GM18517 (cell line): Measurements from ENCODE around the gene TNIK.

Experiments used
- ATAC-seq: cut with Tn5 transposase; IDR thresholded peaks from one replicate; pipeline ENCODE4 v1.9.1; 2021; ENCODE audit warnings: mild to moderate bottlenecking, moderate library complexity; ENCODE audit not compliant: unreplicated experiment

Gene TNIK

DNA sequence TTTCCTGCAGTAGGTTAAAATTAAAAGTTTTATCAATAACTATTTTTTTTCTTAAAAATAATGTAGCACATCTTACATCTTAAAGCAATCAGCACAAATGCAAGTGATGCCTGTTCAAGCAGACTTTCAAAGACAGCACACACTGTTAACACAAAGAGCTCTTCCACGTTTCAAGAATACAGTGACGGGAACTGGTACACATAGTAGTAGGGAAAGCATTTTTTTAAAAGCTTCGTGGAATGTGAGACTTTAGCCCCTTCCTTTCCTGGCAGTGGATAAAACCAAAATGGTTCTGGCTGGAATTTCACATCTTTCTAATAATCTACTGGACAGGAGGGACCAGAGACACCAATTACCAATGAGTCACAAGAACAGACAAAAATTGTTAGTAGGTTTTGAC lies 400.2 kb downstream of the TNIK start:
- no peak for ATAC-seq

DNA sequence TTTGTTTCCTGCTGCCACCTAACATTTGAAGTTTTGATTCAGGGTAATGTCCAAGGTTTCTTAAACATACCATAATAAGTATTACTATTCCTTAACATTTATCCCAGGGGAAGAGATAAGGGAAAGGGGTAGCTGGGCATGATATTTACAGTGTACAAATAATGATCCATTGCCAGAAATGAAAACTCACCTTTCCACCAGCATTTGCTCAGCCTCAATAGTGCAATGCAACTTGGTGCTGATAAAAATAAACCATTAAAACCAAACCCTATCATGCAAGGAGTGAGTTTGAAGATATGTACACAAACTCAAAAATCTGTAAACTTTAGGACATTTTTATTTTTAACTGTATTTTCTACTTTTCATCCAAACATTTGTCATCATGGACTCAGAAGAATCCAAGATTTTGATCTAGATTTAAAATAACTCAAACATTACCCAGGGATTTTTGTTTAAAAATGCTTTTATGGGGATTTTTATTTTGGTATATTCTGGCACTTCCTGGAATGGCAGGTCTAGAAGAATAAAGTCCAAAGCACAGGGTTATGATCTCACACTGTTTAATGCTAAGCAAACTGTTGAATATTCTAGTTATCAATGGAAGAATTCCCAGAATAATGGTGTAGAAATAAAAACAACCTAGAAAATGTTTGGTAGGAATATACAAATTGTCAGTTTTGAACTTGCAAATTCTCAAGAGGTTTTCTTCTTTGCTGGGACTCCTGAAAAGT lies 401.2 kb downstream of the TNIK start:
- ATAC-seq: no peak

DNA sequence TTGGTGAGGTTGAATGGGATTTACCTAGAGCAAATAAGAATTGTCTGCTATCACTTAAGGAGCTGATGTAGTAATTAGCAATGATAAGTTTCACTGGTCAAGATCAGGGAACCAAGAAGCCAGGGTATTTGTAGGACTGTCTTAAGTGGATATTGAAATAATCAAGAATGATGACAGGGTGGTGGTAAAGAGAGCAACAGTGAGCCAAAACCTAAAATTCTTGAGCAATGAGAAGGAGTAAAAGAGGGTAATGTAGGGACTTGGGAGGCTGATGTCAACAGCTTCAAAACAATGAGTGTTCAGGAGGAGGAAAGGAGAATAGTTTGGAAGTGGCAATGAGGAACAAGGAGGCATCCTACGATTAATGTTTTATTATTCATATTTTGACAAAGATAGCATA lies 402.1 kb downstream of the TNIK start:
- no peak for ATAC-seq

DNA sequence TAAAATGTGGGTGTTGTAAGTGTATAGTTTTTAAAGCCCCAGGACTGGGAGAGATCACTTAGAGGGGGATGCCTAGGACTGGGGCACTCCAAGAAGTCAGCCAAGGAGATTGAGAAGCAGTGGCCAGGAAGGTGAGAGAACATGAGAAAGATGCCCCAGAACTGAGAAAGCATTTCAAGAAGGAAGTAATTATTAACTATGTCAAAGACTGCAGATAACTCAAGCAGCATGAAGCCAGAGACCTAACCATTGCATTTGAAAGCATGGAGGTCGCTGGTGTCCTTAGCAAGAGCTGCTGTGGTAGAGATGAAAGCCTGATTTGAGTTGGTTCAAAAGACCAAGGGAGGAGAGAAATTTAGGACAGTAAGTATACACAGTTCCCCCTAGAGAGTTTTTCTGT lies 403.1 kb downstream of the TNIK start:
- no peak for ATAC-seq

DNA sequence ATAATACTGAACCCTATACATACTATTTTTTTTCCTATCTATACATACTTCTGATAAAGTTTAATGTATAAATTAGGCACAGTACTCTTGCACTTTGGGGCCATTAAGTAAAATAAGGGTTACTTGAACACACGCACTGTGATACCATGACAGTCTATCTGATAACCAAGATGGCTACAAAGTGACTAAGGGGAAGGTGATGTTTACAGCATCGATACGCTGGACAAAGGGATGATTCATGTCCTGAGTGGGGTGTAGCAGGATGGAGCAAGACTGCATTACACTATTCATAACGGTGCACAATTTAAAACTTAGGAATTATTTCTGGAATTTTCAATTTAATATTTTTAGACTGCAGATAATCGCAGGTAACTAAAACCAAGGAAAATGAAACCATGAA lies 403.7 kb downstream of the TNIK start:
- no peak for ATAC-seq

DNA sequence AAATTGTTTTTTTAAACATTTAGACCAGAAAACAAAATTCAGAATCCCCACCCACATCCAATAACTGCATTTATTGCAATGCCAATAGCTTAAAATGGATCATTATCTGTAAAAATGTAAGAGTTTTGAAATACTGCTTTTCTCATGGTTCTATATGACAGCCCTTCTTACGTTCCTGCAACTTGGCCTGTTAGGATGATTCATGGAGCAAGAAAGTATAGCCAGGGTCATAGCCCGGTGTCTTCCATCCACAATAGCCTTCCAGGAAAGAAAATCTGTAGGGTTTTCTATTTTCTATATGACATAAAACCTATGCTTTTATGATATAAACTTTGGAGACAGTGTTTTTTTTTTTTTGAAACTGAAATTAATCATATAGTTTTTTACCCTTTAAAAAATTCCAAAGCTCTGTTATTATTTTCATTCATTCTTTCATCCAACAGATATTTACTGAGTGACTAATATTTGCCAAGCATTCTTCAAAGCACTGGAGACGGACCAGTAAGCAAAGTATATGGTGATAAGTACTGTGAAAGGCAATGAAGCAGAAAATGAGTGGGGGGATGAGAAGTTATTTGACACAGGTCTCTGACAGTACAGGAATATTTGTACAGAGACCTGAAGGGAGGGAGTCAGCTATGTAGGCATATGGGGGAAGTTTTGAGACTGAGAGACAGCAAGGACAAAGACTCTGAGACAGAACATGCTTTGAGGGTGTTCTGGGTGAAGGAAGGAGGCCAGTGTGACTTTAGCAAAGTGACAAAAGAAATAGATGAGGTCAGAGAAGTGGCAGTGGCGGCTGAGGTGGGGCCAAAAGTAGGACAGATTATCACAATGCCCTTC lies 404.6 kb downstream of the TNIK start:
- no peak for ATAC-seq

DNA sequence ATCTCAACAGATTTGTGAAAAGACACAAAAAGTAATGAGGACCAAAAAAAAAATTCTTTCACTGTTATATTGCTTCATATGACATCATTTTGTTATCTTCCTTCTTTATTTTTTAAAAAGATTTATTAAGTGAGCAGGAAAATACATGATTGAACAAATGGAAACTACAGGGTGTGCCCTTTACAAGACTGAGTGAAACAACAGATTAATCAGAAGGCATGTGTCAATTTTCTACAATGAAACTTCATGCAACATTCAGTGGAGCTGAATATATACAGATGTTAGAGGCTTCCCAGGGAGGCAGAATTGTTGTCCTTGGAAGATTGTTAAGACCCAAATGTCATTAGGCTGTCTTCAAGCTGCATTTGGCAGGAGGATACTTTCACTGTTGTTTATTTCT lies 405.3 kb downstream of the TNIK start:
- no peak for ATAC-seq

DNA sequence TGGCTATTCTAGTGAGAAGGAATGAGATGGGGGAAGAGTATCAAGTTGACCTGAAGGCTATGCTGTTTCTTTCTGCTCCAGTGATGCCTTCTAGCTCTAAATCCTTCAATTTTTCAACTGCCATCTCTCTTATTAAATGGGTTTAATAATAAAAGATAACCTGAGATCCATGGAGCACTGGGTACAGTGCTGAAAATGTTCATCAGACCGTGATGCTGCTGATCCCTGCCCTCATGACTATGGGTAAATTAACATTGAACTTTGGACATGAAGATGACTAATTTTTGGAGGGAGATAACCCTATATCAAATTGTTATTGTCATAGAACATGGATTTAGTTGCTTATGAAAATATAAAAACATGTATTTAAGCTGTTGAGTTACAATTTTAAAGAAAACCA lies 406.0 kb downstream of the TNIK start:
- no peak for ATAC-seq

DNA sequence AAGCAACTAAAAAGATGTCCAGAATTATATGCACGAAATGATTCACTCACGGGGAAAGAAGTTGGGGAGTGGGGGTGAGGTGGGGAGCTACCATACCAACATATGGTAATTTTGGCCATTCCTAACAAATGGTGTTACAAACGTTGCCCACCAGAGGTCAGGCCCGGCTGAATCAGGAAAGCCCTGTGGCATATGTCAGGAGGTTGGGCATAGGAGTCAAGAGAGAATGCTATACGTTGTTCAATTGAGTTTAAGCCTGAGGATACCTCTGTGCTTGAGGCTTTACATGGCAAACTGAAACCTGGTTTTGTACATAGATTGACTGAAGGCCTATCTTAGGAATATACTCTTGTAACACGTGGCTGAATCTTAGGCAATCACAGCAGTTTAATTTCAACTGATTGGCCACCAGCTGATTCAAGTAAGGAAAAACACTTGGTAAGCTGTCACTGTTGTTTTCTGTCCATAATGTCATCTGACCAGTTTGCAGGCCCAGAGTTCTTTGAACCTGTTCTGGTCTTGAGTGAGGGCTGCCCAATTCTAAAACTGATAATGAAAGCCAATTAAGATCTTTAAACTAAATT lies 410.3 kb downstream of the TNIK start:
- ATAC-seq: peak; percentile 90

DNA sequence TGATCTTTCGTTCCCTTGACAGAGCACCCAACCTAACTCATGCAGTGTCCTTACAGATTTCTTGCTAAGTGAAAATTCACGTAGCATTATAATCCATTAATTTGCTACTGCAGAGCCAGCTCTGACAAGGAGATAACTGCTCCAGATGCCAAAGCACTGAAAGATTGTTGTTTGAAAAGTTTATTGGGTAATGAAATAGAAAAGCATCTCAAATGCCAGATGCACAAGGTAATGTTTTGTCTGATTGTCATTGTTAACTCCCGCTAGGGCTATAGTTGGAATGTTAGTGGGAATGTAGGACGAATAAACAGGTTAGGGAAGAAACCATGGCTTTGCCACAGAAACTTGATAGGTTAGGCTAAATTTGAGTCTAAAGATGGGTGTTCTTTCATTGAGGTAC lies 413.4 kb downstream of the TNIK start:
- no peak for ATAC-seq

DNA sequence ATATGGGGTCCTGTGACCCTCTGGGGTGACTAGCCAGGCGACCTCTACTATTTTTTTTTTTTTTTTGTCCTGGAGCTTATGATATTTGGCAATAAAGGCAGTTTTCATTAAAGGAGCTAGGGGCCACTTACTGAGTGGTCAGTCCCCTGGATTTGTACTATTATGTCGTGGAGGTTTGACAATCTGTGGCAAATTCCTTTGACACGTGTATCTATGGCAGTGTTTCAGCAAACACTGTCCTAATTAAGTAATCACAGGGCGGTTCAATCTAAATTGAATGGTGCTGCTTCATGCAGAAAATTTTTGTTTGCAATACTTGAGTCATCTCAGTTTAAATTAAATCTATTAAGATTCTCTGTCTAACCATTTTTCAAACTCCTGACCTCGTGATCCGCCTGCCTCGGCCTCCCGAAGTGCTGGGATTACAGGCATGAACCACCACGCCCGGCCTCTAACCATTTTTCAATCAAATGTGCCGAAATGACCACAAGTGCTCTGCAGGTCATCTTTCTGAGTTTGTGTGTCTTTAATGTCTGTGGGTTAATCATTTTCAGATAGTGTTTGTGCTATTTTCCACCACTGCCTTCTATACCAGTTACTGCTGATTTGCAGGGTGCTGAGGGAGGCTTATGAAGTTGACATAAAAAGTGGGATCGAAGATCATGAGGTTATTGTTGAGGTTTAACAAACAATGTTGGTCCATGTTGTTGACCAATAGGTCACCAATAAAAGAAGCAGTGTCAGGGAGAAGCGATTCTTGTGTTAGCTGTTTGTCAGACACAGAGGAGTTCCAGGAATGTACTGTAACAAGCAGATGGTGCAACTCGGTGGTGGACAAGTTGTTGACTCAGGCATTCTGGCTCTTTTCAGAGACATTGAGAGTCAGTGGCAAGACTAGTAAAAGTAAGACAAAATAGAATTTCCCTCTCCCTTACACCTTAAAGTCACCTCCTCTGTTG lies 415.1 kb downstream of the TNIK start:
- no peak for ATAC-seq

DNA sequence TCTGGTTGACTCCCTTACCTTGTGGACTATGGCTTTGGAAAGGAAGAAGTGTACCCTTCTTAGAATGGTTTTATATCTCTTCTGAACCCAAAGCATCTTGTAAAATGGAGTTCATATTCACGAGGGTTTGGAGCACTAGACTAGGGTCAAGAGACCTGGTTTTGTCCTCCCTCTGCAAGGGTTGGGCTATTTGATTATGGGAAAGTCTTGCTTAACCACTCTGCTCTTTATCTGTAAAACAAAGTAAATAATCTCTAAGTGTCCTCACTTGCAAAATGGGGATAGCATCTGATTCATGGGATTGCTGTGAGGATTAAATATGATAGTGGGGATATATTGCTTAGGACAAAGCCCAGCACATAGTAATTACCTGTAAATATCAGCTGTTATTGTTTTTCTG lies 415.8 kb downstream of the TNIK start:
- ATAC-seq: no peak

DNA sequence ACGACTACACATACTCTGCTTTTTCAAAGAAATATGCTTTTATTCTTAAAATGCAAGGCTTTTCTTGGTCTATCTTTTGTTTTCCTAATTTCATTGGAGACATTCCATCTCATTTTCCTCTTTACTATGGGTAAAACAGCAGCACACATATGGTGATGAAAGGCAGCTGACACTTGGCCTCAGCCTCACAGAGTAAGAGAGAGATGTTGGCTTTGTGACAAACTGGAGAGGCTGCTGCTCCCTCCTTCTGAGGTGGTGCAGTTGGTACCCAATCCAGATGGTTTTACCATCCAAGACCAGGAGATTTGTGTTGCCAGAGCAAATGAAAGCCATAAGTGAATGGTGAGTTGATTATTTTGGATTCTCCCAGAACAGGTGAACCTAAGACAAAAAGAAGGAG lies 420.5 kb downstream of the TNIK start:
- ATAC-seq: no peak

DNA sequence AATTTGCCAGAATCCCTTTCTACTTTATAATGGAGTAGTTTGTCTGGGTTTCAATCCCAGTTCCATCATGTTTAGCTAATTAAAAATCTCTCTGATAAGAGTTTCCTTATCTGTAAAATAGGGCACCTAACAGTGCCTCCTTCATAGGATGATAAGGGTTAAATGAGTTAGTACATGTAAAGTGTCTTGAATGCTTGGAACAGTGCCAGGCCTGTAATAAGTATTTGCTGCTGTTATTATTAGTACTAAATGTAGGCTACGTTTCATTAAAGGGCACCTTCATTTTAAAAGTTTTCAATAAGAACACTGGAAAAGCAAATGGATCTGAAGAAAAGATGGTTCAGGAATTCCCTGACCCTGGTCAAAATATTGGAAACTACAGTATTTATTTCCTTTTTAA lies 421.9 kb downstream of the TNIK start:
- no peak for ATAC-seq

DNA sequence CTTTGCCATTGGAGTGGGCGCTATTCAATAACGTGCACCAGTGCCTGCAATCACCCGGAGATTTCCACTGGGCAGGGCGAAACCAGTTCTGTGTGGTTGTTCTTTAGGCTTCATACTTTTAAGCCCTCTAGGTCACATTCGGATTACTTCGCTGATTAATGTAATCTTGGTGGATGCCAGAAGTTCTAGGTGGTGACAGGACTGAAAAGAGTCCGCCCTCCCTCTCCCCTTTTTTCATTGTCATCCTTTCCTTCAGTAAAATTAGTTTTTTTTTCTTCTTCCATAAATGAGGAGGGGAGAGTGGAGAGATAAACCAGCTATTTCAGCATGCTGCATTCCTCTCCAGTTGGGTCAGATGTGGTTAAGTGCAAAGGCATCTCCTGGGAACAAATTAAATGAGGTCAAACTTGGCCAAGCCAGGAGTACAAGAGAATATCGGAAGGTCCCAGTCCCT lies 431.4 kb downstream of the TNIK start:
- ATAC-seq: no peak

DNA sequence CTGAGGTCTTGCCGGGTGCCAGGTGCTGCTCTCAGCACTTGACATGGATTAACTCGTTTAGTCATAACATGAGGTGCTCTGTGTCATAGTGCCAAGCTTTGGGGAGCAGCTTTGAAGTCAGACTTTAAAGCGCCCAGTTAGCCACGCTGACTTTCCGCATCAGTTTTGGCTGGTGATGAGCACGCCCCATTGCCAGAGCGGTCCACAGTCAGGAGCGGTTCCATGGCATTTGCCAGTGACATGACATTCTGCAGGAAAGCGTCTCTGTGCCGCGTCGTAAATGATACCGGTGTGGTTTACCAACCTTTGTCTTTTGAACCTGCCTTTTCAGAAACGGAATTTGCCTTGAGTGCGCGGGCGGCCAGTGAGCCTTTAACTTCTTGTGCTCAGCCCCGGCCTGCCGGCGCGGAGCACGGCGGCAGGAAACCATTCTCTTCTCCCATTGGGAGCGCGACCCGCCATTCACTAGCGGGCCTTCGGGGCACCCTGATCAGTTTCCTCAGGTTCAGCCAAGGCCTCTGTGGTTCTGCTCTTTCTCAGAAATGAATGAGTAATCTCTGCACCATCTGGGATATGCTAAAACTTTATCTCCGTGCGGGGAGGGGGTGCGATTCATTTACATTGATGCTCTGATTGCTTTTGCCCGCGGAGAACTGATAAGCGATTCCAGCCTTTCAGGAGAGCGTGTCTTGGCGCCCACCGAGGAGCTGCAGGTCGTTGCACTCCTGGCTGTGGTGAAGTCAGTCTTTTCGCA lies 432.0 kb downstream of the TNIK start:
- ATAC-seq: no peak

DNA sequence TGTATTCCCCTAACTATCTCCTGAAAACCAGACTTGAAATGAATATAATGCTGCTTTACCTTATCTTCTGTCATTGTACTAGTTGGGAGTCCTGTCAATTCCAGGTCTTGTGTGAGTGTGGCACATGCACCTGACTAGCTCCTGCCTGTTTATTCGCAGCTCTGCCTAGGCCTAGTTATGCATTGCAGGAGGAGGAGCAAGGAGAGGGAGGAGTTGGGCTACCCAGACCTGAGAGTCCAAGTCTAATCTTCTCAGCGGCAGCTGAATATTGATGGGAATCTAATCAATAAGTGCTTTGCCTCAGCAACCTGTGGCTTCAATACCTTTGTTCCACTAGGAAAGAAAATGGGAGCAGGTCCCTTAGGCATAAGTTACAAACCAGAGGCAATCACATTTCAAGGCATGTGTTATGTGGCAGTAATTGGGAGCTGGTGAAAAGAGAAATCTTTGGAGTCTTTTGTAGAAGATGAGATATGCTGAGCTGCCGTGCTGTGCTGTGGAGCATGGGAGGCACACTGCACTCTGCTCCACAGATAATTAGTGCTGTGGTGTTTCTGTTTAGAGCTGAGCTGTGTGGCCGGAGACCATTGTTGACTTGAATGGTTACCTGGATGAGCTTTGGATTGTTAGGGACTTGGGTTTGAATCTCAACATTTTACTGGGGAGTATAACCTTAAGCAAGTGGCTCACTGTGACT lies 433.5 kb downstream of the TNIK start, which contains the start of gene SLC2A2:
Gene SLC2A2 (minus strand): TSS at position 124 of the 697 bp plus-strand sequence. CDS start 50 bp downstream, at position 74.
- no peak for ATAC-seq

DNA sequence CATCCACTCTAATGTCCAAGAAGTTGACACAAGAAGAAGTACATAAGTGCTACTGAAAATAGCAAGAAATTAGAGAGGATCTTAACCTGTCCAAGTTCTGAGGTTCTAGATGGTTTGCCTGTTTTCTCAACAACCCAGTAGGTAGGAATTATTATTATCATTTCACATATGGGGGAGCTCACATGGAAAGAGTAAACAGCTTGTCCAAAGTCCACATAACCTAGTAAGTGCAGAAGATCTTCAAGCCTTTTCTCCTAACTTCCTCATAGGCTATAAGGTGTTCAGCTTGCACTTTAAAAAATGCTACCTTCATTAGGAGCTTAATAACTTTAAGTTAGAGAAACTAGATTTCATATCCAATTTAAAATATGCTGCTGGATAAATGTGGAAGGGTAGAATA lies 436.6 kb downstream of the TNIK start:
- ATAC-seq: no peak

DNA sequence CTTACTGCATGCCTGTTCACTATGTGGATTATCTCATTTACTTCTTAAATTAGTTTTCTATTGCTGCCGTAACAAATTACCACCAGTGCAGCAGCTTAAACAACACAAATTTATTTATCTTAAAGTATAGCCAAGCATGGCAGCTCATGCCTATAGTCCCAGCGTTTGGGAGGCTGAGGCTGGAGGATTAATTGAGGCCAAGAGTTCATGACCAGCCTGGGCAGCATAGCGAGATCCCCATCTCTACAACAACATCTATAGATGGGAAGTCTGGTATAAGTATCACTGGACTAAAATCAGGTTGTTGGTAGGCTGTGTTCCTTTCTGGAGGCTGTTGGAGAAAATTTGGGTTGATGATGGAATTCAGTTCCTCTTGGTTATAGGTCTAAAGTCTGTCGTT lies 438.8 kb downstream of the TNIK start:
- ATAC-seq: no peak
